Suprapubic skin (tissue), 4 donors: ENCODE data around the gene GALNT7. TPM values are rescaled to one million over a fixed set of nuclear protein-coding genes. Genes with fewer than 3 reads are reported as not detected.

ENCODE experiments used
- DNase-seq, 2 donors: peaks; one replicate each; pipeline ENCODE4 v3.0.0-alpha.2; 2019; ENCODE audit warnings: low spot score in 2 of 2
- H3K27ac ChIP-seq: fragments of 200-600 bp; sonication (generic); one replicate; pipeline ENCODE4 v1.5.1; 2019
- H3K27me3 ChIP-seq: fragments of 200-600 bp; sonication (generic); one replicate; pipeline ENCODE4 v1.5.1; 2019
- H3K36me3 ChIP-seq: fragments of 200-600 bp; sonication (generic); one replicate; pipeline ENCODE4 v1.5.1; 2019
- H3K4me1 ChIP-seq: fragments of 200-600 bp; sonication (generic); one replicate; pipeline ENCODE4 v1.5.1; 2019
- H3K4me3 ChIP-seq: fragments of 200-600 bp; sonication (generic); one replicate; pipeline ENCODE4 v1.5.1; 2019; ENCODE audit warnings: mild to moderate bottlenecking
- H3K9me3 ChIP-seq: fragments of 200-600 bp; sonication (generic); one replicate; pipeline ENCODE4 v1.5.1; 2019
- CTCF ChIP-seq, 2 donors: fragments of 200-600 bp in 1 of 2; fragments of 450-650 bp in 1 of 2; sonication (generic) in 1 of 2; IDR thresholded peaks; one replicate each; pipeline ENCODE4 v1.5.1; 2016 to 2019; ENCODE audit warnings: antibody characterized with exemption in 2 of 2, mild to moderate bottlenecking in 1 of 2, moderate library complexity in 1 of 2
- EP300 ChIP-seq: sonication (generic); formaldehyde crosslinking; IDR thresholded peaks from one replicate; pipeline ENCODE4 v1.6.1; 2017; ENCODE audit warnings: antibody characterized with exemption
- POLR2A ChIP-seq, 2 donors: fragments of 450-650 bp; IDR thresholded peaks; one replicate each; pipeline ENCODE4 v1.6.1; 2017; ENCODE audit warnings: antibody characterized with exemption in 2 of 2, mild to moderate bottlenecking in 2 of 2, moderate library complexity in 2 of 2
- POLR2AphosphoS5 ChIP-seq, 3 donors: sonication (generic); formaldehyde crosslinking; IDR thresholded peaks; one replicate each; pipeline ENCODE4 v1.6.1; 2017; ENCODE audit warnings: antibody characterized with exemption in 3 of 3
- WGBS: methylation state at CpG from one replicate; pipeline ENCODE4 v1.1.5; 2018; 5-methylcytosine and 5-hydroxymethylcytosine counted together
- total RNA-seq, 4 donors: library from RNA; depleted of rRNA; stranded (reverse); fragments of >200 nt; gene quantifications; one replicate each; pipeline ENCODE4 v1.1.0, GENCODE V29; 2016

Gene GALNT7
- total RNA-seq, 4 donors from 2014 or later = 7.9 to 13.4 (median 9.5) TPM

- DNase-seq = no peak
- no peak overlapping the region for H3K4me3 ChIP-seq
- H3K4me1 ChIP-seq = no peaks in the 10 kb centered on the region
- no peaks in the 10 kb centered on the region for H3K36me3 ChIP-seq
- TF ChIP-seq POLR2A (IDR thresholded peaks at IDR 0.05) = no peak
- no peaks in the 10 kb centered on the region for H3K9me3 ChIP-seq
- no peak overlapping the region for H3K27ac ChIP-seq
- no peaks in the 10 kb centered on the region for H3K27me3 ChIP-seq
Measured at GRCh38 chr4:173159791-173160190, 8.8 kb upstream of the GALNT7 start.

GRCh38 chr4:173160871-173161270 lies 7.7 kb upstream of the GALNT7 start:
- Histone ChIP-seq H3K36me3 (no peaks in the 10 kb centered on the region), H3K27ac (no peak overlapping the region), H3K27me3 (no peaks in the 10 kb centered on the region), H3K4me3 (no peak overlapping the region), H3K4me1 (no peaks in the 10 kb centered on the region), H3K9me3 (no peaks in the 10 kb centered on the region)
- 91% methylated on average over 2 of the region's 2 CpGs for WGBS
- TF ChIP-seq EP300 (no peak), POLR2AphosphoS5 (IDR thresholded peaks at IDR 0.05) (no peak), POLR2A (IDR thresholded peaks at IDR 0.05) (no peak), CTCF (IDR thresholded peaks at IDR 0.05) (no peak)
- no peak for DNase-seq

GRCh38 chr4:173161311-173161710 lies 7.3 kb upstream of the GALNT7 start:
- TF ChIP-seq EP300 (no peak), POLR2AphosphoS5 (IDR thresholded peaks at IDR 0.05) (no peak), POLR2A (IDR thresholded peaks at IDR 0.05) (no peak), CTCF (IDR thresholded peaks at IDR 0.05) (no peak)
- DNase-seq = no peak
- Histone ChIP-seq H3K27ac (no peak overlapping the region), H3K4me3 (no peak overlapping the region), H3K27me3 (no peaks in the 10 kb centered on the region), H3K9me3 (no peaks in the 10 kb centered on the region), H3K4me1 (no peaks in the 10 kb centered on the region), H3K36me3 (no peaks in the 10 kb centered on the region)

- DNase-seq = no peak
- H3K27me3 ChIP-seq = no peaks in the 10 kb centered on the region
- peaks cover 9% of the 10 kb centered on the region for H3K4me1 ChIP-seq
- TF ChIP-seq POLR2A (IDR thresholded peaks at IDR 0.05) (no peak), POLR2AphosphoS5 (IDR thresholded peaks at IDR 0.05) (no peak), EP300 (no peak), CTCF (IDR thresholded peaks at IDR 0.05) (no peak)
- no peak overlapping the region for H3K4me3 ChIP-seq
- no peaks in the 10 kb centered on the region for H3K9me3 ChIP-seq
- no peak overlapping the region for H3K27ac ChIP-seq
- H3K36me3 ChIP-seq = no peaks in the 10 kb centered on the region
Measured at GRCh38 chr4:173165706-173166105, 2.9 kb upstream of the GALNT7 start.

GRCh38 chr4:173166491-173166890 lies 2.1 kb upstream of the GALNT7 start:
- Histone ChIP-seq H3K9me3 (no peaks in the 10 kb centered on the region), H3K4me1 (peaks cover 11% of the 10 kb centered on the region), H3K36me3 (no peaks in the 10 kb centered on the region), H3K27ac (no peak overlapping the region), H3K27me3 (no peaks in the 10 kb centered on the region), H3K4me3 (no peak overlapping the region)
- WGBS = 95% methylated on average over 4 of the region's 4 CpGs
- no peak for DNase-seq
- TF ChIP-seq EP300 (no peak), CTCF (IDR thresholded peaks at IDR 0.05) (no peak), POLR2AphosphoS5 (IDR thresholded peaks at IDR 0.05) (no peak), POLR2A (IDR thresholded peaks at IDR 0.05) (no peak)

- Histone ChIP-seq H3K9me3 (no peaks in the 10 kb centered on the region), H3K27ac (peak overlapping the region; percentile 92), H3K36me3 (no peaks in the 10 kb centered on the region), H3K4me3 (peak overlapping the region; percentile 94), H3K4me1 (peaks cover 11% of the 10 kb centered on the region), H3K27me3 (no peaks in the 10 kb centered on the region)
- no peak for TF ChIP-seq CTCF (IDR thresholded peaks at IDR 0.05)
- TF ChIP-seq POLR2AphosphoS5 (IDR thresholded peaks at IDR 0.05) = no peak
- TF ChIP-seq EP300 = no peak
- no peak for TF ChIP-seq POLR2A (IDR thresholded peaks at IDR 0.05)
- DNase-seq = peak; percentile 68 to 82
- WGBS = 3% methylated on average over 19 of the region's 19 CpGs
Measured at GRCh38 chr4:173167758-173168395, 734 bp upstream of the GALNT7 start.
